GM19035 (cell line): Measurements from ENCODE around the gene C10orf67.
"Not testable (repeated sequence)": the region's sequence is repeated elsewhere in the genome, so short reads cannot be mapped to it uniquely, and the experiment has no call there.

Source experiments
- ATAC-seq: cut with Tn5 transposase; IDR thresholded peaks from one replicate; pipeline ENCODE4 v1.9.1; 2021; ENCODE audit not compliant: unreplicated experiment

The C10orf67 gene

GRCh38 chr10:23326544-23327307 is 17.9 kb downstream of the C10orf67 start:
- ATAC-seq = no peak

- ATAC-seq = peak; percentile 92
Observed at GRCh38 chr10:23325132-23325531, 19.5 kb downstream of the C10orf67 start.

DNA sequence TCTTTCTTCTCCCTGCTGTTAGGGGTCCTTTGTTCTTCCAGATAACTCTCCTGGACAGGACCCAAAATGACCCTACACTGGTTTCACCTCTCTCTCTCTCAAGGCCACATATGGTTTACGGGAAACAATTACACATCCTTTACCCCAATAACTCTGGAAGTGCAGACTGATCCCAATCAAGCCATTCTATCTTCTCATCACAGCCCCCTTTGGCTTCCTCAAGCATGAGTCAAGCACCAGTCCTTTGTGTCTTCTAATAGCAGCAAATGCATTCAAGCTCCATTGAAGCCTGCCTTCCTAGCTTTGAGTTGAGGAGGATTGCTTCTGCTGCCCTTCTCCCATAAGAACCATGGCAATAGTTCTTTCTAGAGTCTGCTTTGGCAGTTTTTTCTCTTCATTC is 20.2 kb downstream of the C10orf67 start:
- ATAC-seq = no peak

DNA sequence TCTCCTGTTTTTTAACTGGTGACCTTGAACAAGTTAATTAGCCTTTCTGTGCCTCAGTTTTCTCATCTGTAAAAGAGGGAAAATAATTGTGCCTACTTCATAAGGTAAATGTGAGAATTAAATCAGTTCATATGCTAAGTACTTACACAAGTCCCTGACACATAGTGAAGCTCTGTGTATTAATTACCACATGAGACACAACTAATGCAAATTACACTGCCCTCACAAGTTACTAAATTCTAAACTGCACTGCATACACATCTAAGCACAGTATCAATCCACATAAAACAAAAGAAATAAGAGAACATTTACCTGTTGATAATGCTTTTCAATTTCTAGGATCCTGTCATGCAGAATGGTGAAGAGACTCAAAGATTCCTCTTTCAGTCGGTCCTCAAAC is 22.5 kb downstream of the C10orf67 start:
- no peak for ATAC-seq

DNA sequence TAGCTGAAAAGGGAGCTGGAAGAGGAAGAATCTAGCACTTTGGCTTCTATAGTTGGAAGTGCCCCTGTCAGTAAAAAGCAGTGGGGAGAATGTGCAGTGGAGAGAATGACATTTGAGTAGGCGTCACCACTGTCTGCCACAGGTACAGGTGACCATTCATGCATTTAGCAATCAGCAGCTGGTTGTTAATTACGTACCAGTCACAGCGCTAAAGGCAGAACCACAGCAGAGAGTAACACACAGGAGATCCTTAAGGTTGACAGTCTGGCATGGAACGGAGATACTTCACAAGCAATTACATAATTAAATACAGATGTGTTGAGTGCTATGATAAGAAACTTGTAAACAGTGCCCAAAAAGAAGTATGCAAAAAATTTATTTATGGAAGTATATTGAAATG is 24.8 kb downstream of the C10orf67 start:
- ATAC-seq = no peak

DNA sequence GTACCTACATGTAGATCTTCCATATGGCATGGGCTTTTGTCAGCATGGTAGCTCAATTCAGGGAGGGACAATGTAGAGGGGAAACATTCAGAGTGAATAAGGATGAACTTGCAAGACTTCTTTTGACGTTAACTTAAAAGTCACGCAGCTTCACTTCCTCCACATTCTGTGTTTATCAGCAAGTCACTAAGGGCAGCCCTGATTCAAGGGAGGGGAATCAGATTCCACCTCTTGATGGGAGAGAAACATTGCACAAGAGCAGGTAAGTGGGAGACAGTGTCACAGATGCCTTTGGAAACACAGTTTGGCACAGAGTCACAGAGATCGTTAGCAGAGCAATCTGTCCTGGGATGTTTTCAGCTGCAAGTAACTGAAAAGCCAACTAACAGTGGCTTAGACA is 26.2 kb downstream of the C10orf67 start:
- no peak for ATAC-seq

GRCh38 chr10:23317416-23317815 is 27.2 kb downstream of the C10orf67 start:
- ATAC-seq = no peak

GRCh38 chr10:23316406-23316805 is 28.2 kb downstream of the C10orf67 start:
- ATAC-seq = no peak

- no peak for ATAC-seq
Observed at GRCh38 chr10:23315966-23316365, 28.6 kb downstream of the C10orf67 start.

DNA sequence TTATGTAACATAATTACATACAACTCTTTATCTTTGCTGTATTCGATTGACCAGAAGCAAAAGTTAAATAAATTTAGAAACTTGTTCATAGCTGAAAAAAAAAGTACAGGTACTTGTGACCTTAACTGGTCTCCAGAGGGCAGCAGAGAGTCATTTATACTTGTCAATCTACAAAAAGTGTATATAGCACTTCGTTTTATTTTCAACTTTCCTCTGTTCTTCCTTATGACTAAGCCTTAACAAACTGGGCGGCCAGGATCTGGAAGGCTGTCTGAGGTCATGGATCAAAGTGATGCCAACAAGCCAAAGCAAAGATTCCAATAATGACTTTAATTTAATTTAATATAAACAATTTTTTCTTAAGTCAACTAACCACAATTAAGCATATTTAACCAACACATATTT is 29.8 kb downstream of the C10orf67 start:
- no peak for ATAC-seq

- ATAC-seq = no peak
Observed at GRCh38 chr10:23311034-23311433, 33.6 kb downstream of the C10orf67 start.

DNA sequence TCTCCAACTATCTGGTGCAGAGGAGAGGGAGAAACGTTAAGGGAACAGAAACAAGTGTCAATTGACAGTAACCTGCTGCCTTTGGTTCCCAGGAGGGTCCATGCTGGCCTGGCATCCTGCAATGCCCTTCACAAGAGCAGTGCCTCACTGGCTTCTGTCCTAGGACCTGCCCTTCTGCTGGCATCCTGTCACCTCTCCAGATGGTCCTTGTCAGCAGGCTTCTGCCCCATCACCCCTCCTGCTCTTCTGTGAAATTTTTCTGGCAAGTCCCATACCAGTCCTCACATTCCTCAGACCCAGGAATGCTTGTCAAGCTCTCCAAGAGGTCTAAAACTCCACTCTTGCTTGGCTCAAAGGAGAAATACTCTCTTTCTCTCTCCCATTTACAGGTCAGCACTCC is 34.2 kb downstream of the C10orf67 start:
- no peak for ATAC-seq

- not testable (repeated sequence) for ATAC-seq
Observed at GRCh38 chr10:23299961-23300360, 44.6 kb downstream of the C10orf67 start.

DNA sequence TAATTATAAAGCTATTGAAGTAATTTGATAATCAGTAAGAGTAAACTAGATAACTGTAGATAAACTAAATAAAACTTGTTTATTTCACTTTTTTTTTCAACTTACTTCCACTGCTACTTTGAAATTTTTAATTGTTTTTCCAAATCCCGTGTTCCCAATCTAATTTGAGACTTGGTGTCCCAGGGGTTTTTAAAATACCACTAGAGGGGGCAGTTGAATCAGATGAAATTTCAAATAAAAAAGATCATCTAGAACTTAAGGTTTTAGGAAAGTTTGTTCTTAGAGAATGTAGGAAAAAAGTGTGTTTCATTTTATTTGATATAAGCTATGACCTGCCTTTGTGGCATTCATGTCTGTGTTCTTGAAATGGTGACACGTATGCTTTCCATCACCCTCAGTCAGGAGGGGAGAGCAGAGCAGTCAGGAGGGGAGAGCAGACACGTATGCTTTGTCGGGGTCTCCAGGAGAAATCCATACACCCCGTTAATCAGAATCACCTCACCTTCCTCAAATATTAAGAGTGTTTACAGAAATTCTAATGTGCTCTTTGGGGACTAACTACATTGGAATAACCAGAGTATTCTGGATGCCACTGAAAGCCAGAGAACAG is 49.9 kb downstream of the C10orf67 start:
- ATAC-seq = no peak

DNA sequence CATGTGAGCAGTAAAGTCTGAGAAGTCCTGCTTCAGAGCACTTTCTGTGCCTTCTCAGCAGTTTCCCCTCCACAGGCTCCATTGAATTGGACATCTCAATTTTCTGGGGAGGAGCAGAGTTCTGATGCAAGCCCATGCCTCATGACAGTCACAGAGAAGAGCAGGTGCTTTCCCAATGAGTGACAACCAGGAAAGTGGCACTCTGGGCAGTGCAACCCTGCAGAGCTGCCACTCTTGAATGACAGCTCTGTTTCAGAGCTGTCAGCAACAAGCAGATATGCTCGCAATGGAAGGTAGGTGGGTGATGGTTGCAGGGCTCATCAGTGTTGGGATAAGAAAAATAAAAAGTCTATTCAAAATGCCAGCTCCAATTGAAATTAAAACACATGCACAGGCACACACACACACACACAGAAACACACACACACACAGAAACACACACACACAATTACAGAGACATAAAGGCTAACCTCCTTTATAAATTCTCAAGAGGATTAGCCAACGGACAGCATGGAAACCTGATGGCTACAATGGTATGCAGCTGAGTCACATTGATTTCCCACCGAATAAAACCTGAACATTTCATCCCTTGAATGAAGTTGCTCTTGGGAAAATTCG is 50.5 kb downstream of the C10orf67 start:
- no peak for ATAC-seq

- ATAC-seq = peak; percentile 85
Observed at GRCh38 chr10:23293145-23293724, 51.4 kb downstream of the C10orf67 start.

GRCh38 chr10:23291551-23292334 is 52.9 kb downstream of the C10orf67 start:
- ATAC-seq = no peak

DNA sequence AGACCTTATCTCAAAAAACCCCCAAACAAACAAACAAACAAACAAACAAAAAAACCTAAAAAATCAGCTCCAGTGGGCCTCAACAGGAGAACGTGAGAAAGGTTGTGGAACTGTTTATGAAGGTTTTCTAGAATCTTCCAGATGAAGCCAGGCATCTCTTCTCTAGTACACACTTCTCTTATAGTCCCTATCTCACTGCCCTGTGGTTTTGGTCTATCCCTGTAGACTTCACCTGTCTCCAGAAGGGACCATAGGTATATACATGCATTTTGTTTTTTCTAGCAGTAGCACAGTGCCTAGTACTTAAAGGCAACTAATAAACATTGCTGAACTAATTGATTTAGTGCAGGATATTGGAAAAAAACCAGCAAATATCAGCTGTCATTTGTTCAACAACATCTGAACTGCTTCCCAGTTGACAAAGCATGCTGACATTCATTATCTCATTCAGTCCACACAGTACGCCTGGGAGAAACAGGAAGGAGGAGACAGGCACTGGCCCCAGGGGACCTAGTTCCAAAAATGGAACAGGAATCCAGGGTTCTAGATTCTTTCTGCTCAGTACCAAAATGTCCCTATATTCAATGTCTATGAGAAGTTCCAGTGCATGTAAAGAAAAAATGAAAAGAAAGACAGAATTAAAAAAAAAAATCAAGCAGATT is 59.8 kb downstream of the C10orf67 start:
- ATAC-seq = no peak

DNA sequence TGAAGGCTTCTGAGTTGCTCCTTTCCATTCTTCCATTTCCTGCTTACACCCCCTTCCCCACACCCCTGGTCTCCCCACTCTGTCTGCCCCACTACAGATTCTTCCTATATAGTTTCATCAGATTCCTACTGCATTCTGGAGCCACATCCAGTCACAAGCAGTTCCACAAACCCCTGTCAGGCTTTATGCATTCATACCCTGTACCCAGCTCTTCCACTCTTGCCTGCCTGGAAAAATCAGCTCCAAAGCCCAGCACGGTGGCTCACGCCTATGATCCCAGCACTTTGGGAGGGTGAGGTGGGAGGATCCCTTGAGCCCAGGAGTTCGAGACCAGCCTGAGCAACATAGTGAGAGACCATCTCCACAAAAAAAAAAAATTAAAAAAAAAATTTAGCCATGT is 60.4 kb downstream of the C10orf67 start:
- ATAC-seq = no peak

GRCh38 chr10:23283680-23284079 is 60.9 kb downstream of the C10orf67 start:
- no peak for ATAC-seq

DNA sequence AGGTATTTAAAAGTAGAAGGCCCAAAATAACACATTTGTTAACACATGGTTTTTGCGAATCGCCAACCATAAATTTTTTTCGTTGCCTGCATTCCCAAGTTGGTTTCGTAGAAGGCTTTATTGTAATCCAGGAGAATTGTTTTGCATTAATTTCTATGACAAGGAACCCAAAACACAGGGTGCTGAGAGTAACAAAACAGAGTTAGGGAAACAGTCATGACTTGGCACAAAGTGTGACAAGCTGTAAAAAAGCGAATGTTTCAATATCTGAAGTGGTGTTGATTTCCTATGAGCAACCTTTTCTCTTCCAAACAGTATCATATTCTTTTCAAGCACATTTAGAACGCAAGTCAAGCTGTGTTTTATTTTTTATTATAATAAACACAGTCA is 63.6 kb downstream of the C10orf67 start:
- no peak for ATAC-seq
